GM21381 (cell line): ENCODE data around the gene IGSF8.
"Not testable (repeated sequence)": the region's sequence is repeated elsewhere in the genome, so short reads cannot be mapped to it uniquely, and the experiment has no call there.

Source experiments
- ATAC-seq: cut with Tn5 transposase; IDR thresholded peaks from one replicate; pipeline ENCODE4 v1.9.1; 2021; ENCODE audit warnings: mild to moderate bottlenecking, moderate library complexity; ENCODE audit not compliant: unreplicated experiment

IGSF8 gene

DNA sequence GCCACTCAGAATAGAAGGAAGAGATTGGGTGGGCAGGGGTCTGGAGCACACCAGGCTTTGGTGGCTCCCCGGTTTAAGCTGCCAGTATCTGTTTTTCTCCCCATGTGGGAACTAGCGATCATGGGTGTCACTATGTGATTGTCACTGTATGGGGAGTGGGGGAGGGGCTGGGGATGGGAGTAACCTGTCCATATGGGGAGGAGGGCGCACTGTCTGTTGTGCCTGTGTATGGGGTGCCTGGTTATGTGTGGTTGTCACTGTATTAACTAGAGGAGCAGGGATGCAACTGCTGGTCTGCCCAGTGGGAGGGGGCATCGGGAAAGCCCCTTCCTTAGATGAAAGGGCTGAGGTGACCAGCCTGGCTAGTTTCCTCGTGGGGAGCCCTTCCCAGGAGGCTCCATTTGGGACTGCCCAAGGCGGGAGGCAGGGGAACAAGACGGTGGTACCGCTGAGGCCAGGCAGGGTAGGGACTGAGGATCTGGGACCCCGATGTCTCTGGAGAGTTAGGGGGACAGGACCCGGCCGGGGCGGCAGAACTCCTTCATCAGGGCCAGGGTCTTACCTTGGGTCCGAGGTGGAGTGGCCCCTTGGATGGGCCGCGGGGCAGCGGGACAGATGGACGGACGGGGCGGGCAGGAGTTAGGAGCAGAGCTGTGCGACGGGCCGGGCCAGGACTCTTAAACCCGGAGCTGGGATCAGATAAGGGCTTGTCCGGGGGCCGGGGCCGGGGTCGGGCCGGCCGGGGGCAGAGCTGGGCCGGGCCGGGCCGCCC, 28.8 kb downstream of the IGSF8 start, which contains the start of gene KCNJ10:
Gene KCNJ10, minus strand, starts transcription at position 701 of the 772 bp plus-strand sequence. CDS start 27,628 bp downstream, outside the sequence.
- no peak for ATAC-seq

DNA sequence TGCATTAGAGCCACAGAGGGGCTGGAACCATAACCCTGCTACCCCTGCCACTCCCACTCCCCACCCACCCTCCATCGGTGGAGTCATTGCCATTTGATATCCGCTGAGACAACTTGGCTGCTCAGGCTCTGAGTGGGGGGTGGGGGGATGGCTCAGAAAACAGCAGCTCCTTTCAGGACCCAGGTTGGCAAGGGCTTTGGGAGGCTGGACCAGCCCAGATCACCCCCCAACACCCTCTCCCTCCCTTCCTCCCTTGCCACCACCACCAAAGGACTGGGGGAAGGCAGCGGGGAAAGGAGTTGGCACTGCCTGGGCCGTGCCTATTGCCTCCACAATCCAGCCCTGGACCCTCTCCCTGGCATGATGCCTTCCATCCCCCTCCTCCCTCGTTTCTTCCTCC, 30.2 kb downstream of the IGSF8 start:
- no peak for ATAC-seq

DNA sequence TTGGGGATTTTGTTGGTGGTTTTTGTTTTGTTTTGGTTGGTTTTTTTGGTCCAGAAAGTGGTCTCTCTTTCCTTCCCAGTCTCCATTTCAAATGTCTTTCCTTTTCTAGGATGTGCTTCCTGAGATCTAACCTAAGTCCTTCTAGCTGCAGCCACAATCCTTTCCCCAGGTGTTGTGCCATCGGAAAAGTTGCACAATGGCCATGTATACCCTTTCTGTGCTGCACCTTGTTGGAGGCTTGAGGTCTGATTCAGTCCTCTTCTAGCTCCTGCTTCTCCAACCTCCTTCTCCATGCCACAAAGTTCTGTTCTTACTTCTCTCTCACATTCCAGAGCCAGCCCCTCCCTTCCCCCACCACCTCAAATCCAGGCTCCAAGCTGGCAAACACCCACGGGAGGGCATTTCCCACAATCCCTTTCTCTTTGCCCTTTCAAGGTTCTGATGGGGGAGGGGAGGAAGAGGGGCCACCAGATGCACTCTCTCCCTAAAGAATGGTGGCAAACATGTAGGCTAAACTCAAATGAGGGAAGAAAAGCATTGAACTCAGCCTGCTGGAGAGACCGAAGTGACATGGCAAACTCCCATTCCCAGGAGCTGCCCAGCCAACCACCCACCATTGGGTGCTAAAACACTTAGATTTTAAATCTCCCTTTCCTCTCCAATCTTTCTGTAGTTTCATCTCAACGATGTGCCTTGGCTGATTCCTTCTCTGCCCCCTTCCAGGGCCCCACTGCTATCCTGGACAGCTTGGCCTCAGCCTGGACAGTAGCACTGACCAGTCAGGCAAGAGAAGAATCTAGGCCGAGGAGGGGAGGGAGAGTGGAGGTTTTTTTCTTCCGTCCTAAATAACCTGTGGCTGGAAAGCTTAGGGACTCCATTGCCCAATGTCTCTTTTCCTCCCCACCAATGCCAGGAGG, 31.3 kb downstream of the IGSF8 start:
- ATAC-seq: no peak

DNA sequence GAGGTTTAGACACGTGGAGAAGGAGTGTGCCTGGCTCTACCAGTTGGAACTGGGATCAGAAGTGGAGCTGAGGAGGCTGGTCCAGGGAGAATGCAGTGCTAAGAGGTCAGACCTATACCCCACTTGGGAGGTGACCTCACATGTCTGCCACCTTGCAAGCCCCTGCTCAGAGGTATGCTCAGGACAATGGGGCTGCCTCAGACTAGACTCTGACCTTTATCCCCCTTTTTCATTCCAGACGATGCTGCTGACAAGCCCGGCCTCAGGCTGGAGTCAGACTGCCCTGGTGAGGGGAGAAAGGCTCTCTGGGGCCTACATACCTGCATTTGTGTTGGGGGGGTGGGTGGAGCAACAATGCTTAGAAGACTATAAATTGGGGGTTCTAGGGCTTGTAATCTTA, 33.7 kb downstream of the IGSF8 start:
- ATAC-seq: no peak

DNA sequence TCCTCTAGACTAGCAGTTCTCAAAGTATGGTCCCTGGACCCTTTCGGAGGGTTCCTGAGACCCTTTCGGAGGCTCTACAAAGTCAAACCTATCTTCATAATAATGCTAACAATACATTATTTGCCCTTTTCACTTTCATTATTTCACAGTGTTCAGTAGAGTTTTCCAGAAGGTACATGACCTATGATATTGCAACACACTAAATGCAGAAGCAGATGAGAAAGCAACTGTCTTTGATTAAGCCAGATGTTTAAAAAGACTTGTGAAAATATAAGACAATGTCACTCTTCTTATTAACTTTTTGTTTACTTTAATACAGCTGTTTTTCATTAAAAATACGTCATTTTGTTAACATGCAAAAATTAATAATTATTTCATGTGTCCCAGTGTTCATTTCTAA, 34.3 kb downstream of the IGSF8 start:
- no peak for ATAC-seq

DNA sequence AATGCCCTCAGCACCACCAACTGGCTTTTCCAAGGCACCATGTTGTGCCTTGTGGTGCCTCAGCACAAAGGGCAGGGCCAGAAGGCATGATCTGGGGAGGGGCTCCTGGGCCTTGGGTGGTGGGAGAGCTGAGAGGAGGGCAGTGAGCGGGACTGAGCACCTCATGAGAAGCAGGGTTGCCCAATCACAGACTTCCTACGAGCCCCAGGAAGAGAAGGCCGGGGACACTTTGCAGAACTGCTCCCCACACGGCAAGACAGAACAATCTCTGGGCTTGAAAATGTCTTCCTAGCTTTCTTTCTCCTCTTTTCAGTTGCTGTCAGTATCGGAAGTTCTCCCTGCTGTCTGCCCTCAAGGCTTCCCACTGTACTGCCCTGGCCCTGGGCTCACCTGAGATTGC, 35.2 kb downstream of the IGSF8 start:
- ATAC-seq: no peak

DNA sequence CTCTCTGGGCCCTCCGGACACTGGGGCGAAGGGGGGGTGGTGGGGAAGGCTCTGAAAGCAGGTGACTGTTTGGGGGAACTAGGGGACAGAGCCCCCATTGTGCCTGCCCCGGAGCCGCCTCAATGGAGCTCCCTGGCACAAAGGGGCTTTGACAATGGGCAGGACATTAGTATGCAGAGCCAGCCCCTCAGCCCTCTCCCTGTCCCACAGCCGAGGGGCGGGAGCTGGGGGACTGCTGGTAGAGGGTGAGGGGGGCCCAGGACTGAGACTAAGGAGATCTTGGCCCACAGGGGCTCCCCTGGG, 36.2 kb downstream of the IGSF8 start:
- ATAC-seq: no peak

DNA sequence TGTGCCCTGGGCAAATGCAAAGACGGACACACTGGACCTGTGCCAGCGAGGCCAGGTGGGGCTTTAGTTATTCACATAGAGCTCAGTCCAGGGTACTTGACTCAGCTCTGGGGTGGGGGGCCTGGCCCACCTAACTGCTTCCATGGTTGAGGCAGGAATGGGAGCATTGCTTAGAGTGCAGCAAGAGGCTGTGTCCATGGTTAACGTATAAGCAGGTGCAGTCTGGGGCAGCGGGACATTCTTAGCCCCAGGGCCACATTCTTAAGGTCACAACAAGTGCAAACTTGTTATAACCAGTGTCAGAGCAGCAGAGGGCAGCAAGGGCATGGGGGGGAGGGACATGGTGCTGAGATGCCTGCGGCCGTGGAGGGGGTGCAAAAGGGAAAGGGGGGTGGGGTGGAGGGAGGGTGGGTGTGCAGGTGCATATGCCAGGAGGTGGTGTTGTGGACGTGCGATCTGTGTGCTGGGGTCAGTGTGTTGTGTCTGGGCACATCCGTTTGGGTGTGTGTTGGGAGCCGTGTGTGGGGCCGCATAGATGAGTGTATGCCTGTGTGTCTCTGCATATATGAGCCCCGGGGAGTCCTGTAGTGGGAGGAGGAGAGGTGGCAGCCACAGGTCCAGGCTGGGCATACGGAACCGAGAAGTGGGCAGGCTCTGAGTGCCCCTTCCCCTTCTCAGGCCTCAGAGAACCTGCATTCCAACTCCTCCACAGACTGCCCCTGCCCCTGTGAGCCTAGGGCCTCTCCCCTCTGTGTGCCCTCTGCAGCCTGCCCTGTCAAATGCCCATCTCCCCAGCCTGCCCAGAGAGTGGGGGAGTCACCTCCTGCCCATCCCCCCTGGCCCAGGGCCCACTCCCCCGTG, 36.8 kb downstream of the IGSF8 start:
- no peak for ATAC-seq

DNA sequence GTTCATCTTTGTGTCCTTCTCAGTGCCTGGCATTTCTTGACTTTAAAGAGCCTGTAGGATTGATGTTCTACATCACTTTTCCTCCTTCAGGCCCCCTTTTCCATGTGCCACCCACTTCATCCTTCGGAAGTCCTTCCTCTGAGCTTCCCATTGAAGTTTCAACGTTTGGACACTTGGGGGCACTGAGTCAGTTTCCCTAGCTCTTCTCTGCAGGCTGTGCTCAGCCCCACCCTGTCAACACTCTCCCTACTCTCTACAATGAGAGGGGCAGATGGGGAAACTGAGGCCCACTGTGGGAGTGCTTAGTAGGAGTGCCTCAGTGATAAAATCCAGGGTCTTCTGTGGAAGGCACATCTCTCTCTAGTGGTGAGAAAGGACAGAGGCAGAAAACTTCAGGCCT, 40.3 kb downstream of the IGSF8 start:
- no peak for ATAC-seq

DNA sequence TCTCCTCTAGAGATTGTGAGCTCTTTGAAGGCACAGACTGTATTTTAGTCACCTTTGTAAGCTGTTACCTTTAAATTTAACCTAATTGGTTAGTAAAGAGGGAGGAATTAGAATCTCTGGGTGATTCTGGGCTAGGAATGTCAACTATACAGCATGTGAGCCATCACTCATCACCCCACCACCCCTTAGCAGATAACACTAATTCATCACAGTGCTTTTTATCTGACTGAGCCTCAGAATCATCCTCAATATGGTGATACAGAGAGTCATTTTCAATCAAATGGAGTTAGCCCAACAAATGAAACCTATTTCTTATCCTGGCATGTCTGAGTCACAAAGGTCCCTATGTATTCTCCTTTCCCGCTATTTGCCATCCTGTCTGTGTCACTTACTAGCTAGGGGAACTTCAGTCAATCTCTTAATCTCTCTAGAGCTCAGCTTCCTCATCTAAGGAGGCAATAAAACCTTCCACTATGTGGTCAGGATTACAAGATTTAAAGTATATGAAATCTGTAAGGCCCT, 41.7 kb downstream of the IGSF8 start:
- no peak for ATAC-seq

DNA sequence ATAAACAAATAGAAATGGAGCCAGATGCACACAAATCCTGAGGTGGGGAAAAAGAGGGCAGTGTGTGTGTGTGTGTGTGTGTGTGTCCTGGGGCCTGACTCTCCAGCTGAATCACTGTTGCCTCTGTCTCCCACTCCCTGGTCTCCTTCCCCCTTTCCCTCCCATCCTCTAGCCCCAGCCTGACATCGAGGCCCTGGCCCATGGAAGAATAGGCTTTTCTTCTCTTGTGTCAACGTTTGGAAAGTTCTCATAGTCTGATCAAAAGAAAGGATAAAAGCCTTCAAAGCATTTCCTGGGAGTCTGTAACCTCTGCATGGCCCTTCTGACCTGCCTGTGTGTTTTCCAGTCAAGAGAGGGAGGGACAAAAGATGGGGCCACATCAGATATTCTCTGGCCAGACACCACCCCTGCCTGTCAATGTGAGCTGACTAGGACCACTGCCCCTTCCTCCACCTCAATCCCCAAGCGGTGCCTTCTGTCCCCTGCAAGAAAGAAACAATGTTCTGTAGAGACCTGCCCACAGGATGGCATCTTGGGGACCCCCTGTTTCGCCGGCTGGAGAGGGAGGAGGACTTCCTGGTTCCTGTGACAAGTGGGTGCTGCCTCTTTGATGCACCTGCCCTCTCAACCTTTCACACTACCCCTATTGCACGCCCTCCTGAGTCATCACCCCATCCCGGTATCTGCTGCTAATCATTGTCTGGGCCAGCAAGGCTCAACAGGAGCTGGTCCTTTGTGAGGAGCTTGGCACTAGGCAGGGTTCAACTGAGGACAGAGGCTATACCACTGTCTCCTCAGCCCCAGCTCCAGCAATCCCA, 44.7 kb downstream of the IGSF8 start:
- no peak for ATAC-seq

DNA sequence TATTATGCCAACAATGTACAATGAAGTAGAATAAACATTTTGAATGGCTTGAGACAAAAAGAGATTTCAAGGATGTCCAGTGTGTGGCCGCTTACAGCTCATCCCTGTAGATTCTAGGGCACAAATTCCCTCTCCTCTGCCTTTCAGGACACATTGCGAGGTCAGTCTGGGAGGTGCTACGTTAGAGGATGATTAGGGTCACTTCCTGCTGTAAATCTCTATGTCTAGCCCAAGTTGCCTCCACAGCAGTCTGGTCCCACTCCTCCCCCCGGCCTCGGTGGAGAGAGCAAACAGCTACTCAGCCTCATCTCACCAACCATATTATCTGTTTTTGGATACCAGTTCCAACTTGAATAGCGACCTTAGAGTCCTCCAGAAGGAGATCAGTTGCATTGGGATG, 45.5 kb downstream of the IGSF8 start:
- ATAC-seq: no peak

DNA sequence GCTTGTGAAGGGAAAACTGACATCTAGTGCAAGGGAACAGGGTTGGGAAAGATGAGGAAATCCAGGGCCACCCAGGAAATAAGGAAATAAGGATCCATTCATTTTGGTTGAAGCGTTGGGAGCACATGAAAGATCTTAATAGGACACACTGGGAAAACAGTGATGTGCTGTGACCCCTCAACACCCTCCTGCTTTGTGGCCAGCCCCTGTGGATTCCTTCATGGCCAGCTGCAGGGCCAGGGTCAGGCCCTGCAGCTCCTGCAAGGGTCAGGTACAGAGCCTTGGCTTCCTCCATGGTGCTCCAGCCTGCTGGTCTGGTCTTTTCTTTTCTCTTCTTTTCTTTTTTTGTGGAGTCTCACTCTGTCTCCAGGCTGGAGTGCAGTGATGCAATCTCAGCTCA, 47.8 kb downstream of the IGSF8 start:
- no peak for ATAC-seq

DNA sequence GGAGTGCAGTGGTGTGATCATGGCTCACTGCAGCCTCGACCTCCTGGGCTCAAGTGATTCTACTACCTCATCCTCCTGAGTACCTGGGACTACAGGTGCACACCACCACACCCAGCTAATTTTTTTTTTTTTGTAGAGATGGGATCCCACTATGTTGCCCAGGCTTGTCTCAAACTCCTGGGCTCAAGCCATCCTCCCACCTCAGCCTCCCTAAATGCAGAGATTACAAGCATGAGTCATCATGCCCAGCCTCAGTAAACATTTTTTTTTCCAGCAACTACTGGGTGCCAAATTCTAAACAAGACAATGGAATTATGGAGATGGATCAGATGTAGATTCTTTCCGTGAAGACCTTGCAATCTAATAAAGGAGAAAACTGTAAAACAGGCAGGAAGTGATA, 48.2 kb downstream of the IGSF8 start:
- ATAC-seq: not testable (repeated sequence)

DNA sequence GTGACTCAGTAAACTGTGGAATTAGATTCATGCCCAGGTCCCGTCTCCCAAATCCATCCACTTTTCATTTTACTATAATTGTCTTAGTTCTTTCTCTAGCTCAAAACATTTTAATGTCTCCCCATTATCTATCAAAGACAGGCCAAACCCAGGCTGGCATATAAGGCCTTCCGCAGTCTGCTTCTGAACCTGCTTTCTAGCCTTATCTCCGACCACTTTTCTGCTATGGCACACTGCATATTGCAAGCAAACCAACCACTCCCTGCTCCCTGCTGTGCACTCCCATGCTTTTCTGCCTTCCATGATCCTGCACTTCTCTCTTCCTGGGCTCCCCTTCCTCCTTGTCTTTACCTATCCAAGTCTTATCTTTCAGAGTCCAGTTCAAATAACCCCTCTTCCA, 49.3 kb downstream of the IGSF8 start:
- no peak for ATAC-seq

DNA sequence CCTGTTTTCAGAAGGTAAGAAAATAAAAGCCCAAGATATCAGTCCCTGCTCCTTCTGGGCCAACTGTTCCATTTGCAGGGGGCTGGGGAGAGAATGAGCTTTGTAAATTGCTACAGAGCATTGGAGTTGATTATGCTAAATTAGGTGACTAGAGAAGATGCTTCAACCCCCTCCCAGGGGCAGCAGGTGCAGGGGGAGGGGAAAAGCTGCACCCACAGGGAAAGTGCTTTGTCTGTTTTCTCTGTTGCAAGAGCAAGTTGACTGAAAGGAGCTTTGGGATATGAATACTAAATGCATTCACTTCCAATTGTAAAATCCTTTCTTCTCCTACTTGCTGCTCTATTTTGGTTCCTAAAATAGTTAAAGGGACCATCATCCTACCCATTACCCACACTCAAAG, 50.1 kb downstream of the IGSF8 start:
- no peak for ATAC-seq

DNA sequence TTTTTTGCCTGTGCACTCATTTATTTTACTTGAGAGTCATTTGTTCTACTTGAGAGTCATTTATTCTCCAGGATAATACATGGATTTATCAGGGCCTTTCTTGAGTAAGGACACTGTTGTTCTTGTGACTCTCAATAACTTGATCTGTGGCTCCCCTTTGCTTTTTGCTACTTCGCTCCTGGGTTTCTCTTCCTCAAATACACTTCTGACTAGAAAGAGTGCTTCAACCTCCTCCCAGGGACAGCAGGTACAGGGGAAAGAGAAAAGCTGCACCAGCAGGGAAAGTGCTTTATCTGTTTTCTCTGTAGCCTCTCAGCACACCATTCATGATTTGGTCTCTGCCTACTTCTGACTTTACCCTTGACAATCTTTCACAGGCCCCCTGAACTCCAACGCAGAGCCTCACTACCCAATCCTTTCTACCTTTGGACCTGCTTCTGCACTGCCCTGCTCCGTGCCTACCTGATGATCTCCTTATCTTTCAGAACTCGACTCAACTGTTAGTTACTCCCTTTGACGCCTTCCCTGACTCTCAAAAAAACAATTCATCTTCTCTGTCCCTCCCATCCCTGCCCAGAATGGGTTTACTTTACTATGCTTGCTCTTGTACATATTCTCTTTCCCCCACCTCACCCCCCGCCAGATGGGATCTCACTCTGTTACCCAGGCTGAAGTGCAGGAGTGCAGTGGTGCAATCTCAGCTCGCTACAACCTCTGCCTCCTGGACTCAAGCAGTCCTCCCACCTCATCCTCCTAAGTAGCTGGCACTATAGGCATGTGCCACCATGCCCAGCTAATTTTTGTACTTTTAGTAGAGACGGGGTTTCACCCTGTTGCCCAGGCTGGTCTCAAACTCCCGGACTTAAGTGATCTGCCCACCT, 51.1 kb downstream of the IGSF8 start:
- ATAC-seq: peak; percentile 37

DNA sequence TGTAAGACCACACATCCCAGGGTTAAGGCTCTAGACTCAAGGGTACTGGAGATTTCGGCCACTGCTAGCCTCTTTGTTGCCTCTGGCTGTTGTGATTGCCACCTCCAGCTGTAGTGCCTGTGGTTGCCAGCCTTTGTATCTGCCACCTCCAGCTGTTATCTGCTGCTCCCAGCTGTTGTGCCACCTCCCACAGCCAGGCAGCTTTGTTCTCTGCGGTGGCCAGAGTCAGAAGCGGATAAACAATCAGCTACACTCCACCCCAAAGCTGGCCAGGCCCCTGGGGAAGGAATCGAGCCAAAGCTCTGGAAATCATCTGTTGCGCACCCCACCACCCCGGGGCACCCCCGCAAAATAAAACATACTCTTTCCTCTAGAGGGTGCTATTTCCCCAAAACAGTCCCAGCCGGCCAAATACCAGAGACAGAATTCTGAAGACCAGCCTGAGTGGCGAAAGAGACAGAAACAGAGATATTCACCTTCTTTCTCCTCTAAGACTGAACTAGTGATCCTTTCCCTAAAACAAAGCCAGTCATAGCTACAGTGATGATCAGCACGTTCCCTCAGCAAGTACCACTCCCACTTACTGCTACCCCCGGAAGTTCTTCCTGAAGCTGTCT, 51.8 kb downstream of the IGSF8 start:
- ATAC-seq: peak; percentile 69

DNA sequence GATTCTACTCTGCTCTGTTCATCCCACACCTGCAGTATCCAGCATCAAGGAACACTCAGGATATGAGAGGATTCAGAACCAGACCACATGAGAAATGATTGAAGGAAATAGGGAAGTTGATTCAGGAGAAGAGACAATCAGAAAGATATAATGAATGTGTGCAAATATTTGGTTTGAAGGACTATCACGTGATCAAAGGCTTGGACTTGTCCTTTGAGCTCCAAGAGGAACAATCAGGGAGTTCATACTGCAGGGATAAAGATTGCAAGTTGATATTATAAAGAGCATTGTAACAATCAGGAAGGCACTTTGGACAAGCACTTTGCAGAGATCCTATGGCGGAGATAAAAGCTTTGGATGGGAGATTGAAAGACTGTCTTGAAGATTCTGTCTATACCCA, 52.8 kb downstream of the IGSF8 start:
- ATAC-seq: no peak
